AG08396 (cell line): ENCODE measurements around the gene MYO9B.
A peak's percentile ranks its signal among the peaks of the same experiment; 100 is the strongest.

Experiments
- DNase-seq: peaks from one replicate; pipeline ENCODE4 v3.0.0; 2012; ENCODE audit warnings: low spot score, mixed read lengths

Gene MYO9B

GRCh38 chr19:17060802-17061201 is 14.8 kb upstream of the MYO9B start:
- no peak for DNase-seq

- no peak for DNase-seq
Observed at GRCh38 chr19:17061205-17061604, 14.4 kb upstream of the MYO9B start.

GRCh38 chr19:17061691-17062090 is 13.9 kb upstream of the MYO9B start:
- no peak for DNase-seq

GRCh38 chr19:17063428-17063827 is 12.1 kb upstream of the MYO9B start:
- DNase-seq, result no peak

GRCh38 chr19:17069193-17069592 is 6.4 kb upstream of the MYO9B start:
- no peak for DNase-seq

GRCh38 chr19:17070421-17070820 is 5.2 kb upstream of the MYO9B start:
- DNase-seq, result no peak

- no peak for DNase-seq
Observed at GRCh38 chr19:17070912-17071311, 4.7 kb upstream of the MYO9B start.

GRCh38 chr19:17073869-17074633 is 1.5 kb upstream of the MYO9B start:
- no peak for DNase-seq

GRCh38 chr19:17074634-17075034 is 943 bp upstream of the MYO9B start:
- no peak for DNase-seq

- peak; percentile 41 for DNase-seq
Observed at GRCh38 chr19:17075864-17076542, 426 bp downstream of the MYO9B start.

- DNase-seq, result no peak
Observed at GRCh38 chr19:17076543-17076991, 990 bp downstream of the MYO9B start.

GRCh38 chr19:17077447-17078028 is 2.0 kb downstream of the MYO9B start:
- no peak for DNase-seq

GRCh38 chr19:17078036-17078919 is 2.7 kb downstream of the MYO9B start:
- no peak for DNase-seq

- DNase-seq, result no peak
Observed at GRCh38 chr19:17078920-17079709, 3.5 kb downstream of the MYO9B start.

GRCh38 chr19:17079710-17080439 is 4.3 kb downstream of the MYO9B start:
- peak; percentile 91 for DNase-seq

- DNase-seq, result no peak
Observed at GRCh38 chr19:17080440-17080801, 4.8 kb downstream of the MYO9B start.

- DNase-seq, result no peak
Observed at GRCh38 chr19:17081672-17082630, 6.4 kb downstream of the MYO9B start.

GRCh38 chr19:17086120-17086519 is 10.5 kb downstream of the MYO9B start:
- no peak for DNase-seq

GRCh38 chr19:17086834-17087233 is 11.3 kb downstream of the MYO9B start:
- no peak for DNase-seq

- DNase-seq, result no peak
Observed at GRCh38 chr19:17088552-17088951, 13.0 kb downstream of the MYO9B start.
